ENCODE results near the gene EXOC2.

EXOC2 gene

GRCh38 chr6:729606-730320 is 36.8 kb upstream of the EXOC2 start:
- no peak for DNase-seq (ENCODE audit: low spot score)
- H3K4me3 ChIP-seq: no peak overlapping the region
- no peak for TF ChIP-seq CTCF (IDR thresholded peaks at IDR 0.05)
- H3K27ac ChIP-seq: no peak overlapping the region

GRCh38 chr6:727856-728255 is 34.9 kb upstream of the EXOC2 start:
- DNase-seq (ENCODE audit: low spot score): no peak
- TF ChIP-seq CTCF (IDR thresholded peaks at IDR 0.05): no peak
- no peak overlapping the region for H3K4me3 ChIP-seq

GRCh38 chr6:723540-723939 is 30.6 kb upstream of the EXOC2 start:
- no peak for DNase-seq (ENCODE audit: low spot score)
- H3K27ac ChIP-seq: no peak overlapping the region
- TF ChIP-seq CTCF (IDR thresholded peaks at IDR 0.05): no peak
- H3K4me3 ChIP-seq: no peak overlapping the region

More at GRCh38 chr6:727856-728255, 34.9 kb upstream of the EXOC2 start:
- H3K27ac ChIP-seq: no peak overlapping the region

- TF ChIP-seq CTCF (IDR thresholded peaks at IDR 0.05): no peak
- Histone ChIP-seq H3K27ac (no peak overlapping the region), H3K4me3 (no peak overlapping the region)
- no peak for DNase-seq (ENCODE audit: low spot score)
Measured at GRCh38 chr6:722608-723007, 29.7 kb upstream of the EXOC2 start.

- peak; percentile 65 for TF ChIP-seq CTCF (IDR thresholded peaks at IDR 0.05)
- DNase-seq (ENCODE audit: low spot score): no peak
- Histone ChIP-seq H3K4me3 (no peak overlapping the region), H3K27ac (no peak overlapping the region)
Measured at GRCh38 chr6:722077-722524, 29.2 kb upstream of the EXOC2 start.

DNA sequence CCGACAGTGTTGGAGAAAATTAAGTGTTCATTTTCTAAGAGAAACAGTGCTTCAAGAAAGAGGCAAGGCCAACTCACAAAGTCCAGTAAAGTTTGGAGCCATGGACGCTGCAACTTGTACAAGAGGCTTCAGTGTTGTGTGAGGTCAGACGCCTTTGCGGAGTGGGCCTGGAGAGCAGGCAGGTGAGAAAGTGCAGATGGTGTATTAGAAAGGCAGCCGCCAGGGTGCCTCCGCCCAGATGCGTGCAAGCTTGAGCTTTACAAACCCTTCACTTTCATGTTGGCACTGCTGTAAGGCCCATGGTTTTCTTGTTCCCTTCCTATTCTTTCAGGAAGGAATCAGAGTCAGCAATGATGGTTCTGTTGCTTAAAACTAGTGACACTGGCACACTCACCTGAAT is 25.4 kb upstream of the EXOC2 start:
- DNase-seq (ENCODE audit: low spot score): no peak
- TF ChIP-seq CTCF (IDR thresholded peaks at IDR 0.05): no peak
- no peak overlapping the region for H3K4me3 ChIP-seq
- H3K27ac ChIP-seq: no peak overlapping the region

DNA sequence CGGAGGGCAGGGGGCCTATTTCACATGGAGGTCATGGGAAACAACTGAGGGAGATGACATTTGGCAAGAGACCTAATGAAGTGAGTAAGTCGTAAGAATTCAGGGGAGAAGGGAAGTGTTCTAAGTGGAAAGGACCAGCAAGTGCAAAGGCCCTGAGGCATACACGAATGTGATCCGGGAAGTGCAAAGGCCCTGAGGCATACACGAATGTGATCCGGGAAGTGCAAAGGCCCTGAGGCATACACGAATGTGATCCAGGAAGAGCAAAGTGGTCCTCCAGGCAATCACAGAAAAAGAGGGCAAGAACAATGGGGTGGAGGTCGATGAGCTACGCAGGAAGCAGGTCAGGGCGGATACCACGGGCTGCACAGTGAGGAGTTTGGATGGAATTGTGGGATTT is 24.2 kb upstream of the EXOC2 start:
- TF ChIP-seq CTCF (IDR thresholded peaks at IDR 0.05): no peak
- no peak overlapping the region for H3K4me3 ChIP-seq
- no peak for DNase-seq (ENCODE audit: low spot score)
- no peak overlapping the region for H3K27ac ChIP-seq
